Thymus (tissue), 11 donors: ENCODE measurements around the gene ACSBG1. TPM values are rescaled to one million over a fixed set of nuclear protein-coding genes. Genes with fewer than 3 reads are reported as not detected.

Experiments
- DNase-seq, 9 donors: peaks; one replicate each; pipeline ENCODE4 v3.0.0-alpha.2; 2013; ENCODE audit warnings: low spot score in 9 of 9, low read depth in 6 of 9, missing footprints in 1 of 9
- H3K27ac ChIP-seq, 2 donors: one replicate each; pipeline ENCODE4 v1.5.1; 2013; ENCODE audit warnings: control low read depth in 1 of 2, low read depth in 1 of 2, low read length in 1 of 2, mild to moderate bottlenecking in 1 of 2, moderate library complexity in 1 of 2
- H3K27me3 ChIP-seq, 2 donors: one replicate each; pipeline ENCODE4 v1.5.1; 2013; ENCODE audit warnings: low read length in 1 of 2; ENCODE audit not compliant: control insufficient read depth in 2 of 2, insufficient read depth in 1 of 2
- H3K36me3 ChIP-seq, 2 donors: one replicate each; pipeline ENCODE4 v1.5.1; 2013; ENCODE audit warnings: low read length in 1 of 2, mild to moderate bottlenecking in 1 of 2, moderate library complexity in 1 of 2; ENCODE audit not compliant: control insufficient read depth in 2 of 2, insufficient read depth in 2 of 2
- H3K4me1 ChIP-seq, 2 donors: one replicate each; pipeline ENCODE4 v1.5.1; 2013; ENCODE audit warnings: low read length in 2 of 2; ENCODE audit not compliant: control insufficient read depth in 2 of 2, insufficient read depth in 2 of 2
- H3K4me3 ChIP-seq, 2 donors: one replicate each; pipeline ENCODE4 v1.5.1; 2013; ENCODE audit warnings: low read length in 2 of 2, control low read depth in 1 of 2, mild to moderate bottlenecking in 1 of 2
- H3K9me3 ChIP-seq, 2 donors: one replicate each; pipeline ENCODE4 v1.5.1; 2013; ENCODE audit warnings: low read length in 1 of 2, mild to moderate bottlenecking in 1 of 2; ENCODE audit not compliant: control insufficient read depth in 2 of 2, insufficient read depth in 1 of 2
- WGBS: extraction: QIAGEN DNeasy Blood & Tissue Kit; methylation state at CpG from one replicate; pipeline ENCODE4 v1.1.7; 2013; 5-methylcytosine and 5-hydroxymethylcytosine counted together
- polyA plus RNA-seq: library from polyadenylated mRNA; stranded (reverse); fragments of 200-250 nt; gene quantifications from one replicate; pipeline ENCODE4 v1.2.3, GENCODE V29; 2013
- total RNA-seq: library from RNA; stranded (reverse); fragments of 120-200 nt; gene quantifications from one replicate; pipeline ENCODE4 v1.2.4, GENCODE V29; 2013
- donor health status: healthy.

The ACSBG1 gene
- total and polyA plus RNA-seq, 2 donors: 1.1 to 7.9 TPM

GRCh38 chr15:78174401-78174800 is 60.0 kb downstream of the ACSBG1 start:
- peaks cover 65 to 91% of the 10 kb centered on the region in 2 donors for H3K4me1 ChIP-seq
- no peaks in the 10 kb centered on the region for H3K27me3 ChIP-seq
- H3K36me3 ChIP-seq: peaks cover 30 to 38% of the 10 kb centered on the region in 2 donors
- H3K4me3 ChIP-seq: peak overlapping the region; percentile 29 to 37
- DNase-seq: peak in 8 of 9 donors; percentile 73 to 96 (median 85)
- WGBS: 5% methylated on average over 9 of the region's 9 CpGs
- H3K9me3 ChIP-seq: peaks cover 0 to 10% of the 10 kb centered on the region in 2 donors
- peak overlapping the region; percentile 85 to 91 for H3K27ac ChIP-seq

GRCh38 chr15:78171864-78172472 is 62.4 kb downstream of the ACSBG1 start:
- H3K36me3 ChIP-seq: peaks cover 30 to 55% of the 10 kb centered on the region in 2 donors
- no peak overlapping the region for H3K4me3 ChIP-seq
- H3K27ac ChIP-seq: peak overlapping the region in 1 of 2 donors; percentile 85
- DNase-seq: no peak
- peaks cover 61 to 90% of the 10 kb centered on the region in 2 donors for H3K4me1 ChIP-seq
- peaks cover 0 to 5% of the 10 kb centered on the region in 2 donors for H3K9me3 ChIP-seq
- WGBS: 97% methylated on average over 9 of the region's 9 CpGs
- no peaks in the 10 kb centered on the region for H3K27me3 ChIP-seq

GRCh38 chr15:78170848-78171773 is 63.3 kb downstream of the ACSBG1 start:
- Histone ChIP-seq H3K36me3 (peaks cover 38 to 64% of the 10 kb centered on the region in 2 donors), H3K27ac (peak overlapping the region; percentile 62 to 85), H3K9me3 (peaks cover 0 to 5% of the 10 kb centered on the region in 2 donors), H3K27me3 (no peaks in the 10 kb centered on the region), H3K4me3 (no peak overlapping the region), H3K4me1 (peaks cover 65 to 92% of the 10 kb centered on the region in 2 donors)
- WGBS: 85% methylated on average over 17 of the region's 17 CpGs
- DNase-seq: peak in 1 of 9 donors; percentile 63

GRCh38 chr15:78168608-78169007 is 65.8 kb downstream of the ACSBG1 start:
- peak in 1 of 9 donors; percentile 64 for DNase-seq
- Histone ChIP-seq H3K27ac (peak overlapping the region; percentile 83 to 93), H3K9me3 (peaks cover 0 to 5% of the 10 kb centered on the region in 2 donors), H3K36me3 (peaks cover 57 to 88% of the 10 kb centered on the region in 2 donors), H3K4me3 (no peak overlapping the region), H3K27me3 (no peaks in the 10 kb centered on the region), H3K4me1 (peaks cover 43 to 69% of the 10 kb centered on the region in 2 donors)
- 9% methylated on average over 5 of the region's 5 CpGs for WGBS

GRCh38 chr15:78167227-78167888 is 67.0 kb downstream of the ACSBG1 start:
- peak in 5 of 9 donors; percentile 76 to 92 (median 82) for DNase-seq
- H3K27me3 ChIP-seq: no peaks in the 10 kb centered on the region
- peak overlapping the region; percentile 43 to 93 for H3K27ac ChIP-seq
- peaks cover 0 to 5% of the 10 kb centered on the region in 2 donors for H3K9me3 ChIP-seq
- peaks cover 31 to 62% of the 10 kb centered on the region in 2 donors for H3K4me1 ChIP-seq
- WGBS: 71% methylated on average over 10 of the region's 10 CpGs
- H3K36me3 ChIP-seq: peaks cover 62 to 89% of the 10 kb centered on the region in 2 donors
- no peak overlapping the region for H3K4me3 ChIP-seq

GRCh38 chr15:78164010-78164409 is 70.4 kb downstream of the ACSBG1 start:
- 98% methylated on average over 2 of the region's 2 CpGs for WGBS

GRCh38 chr15:78162038-78162437 is 72.3 kb downstream of the ACSBG1 start:
- no peaks in the 10 kb centered on the region for H3K27me3 ChIP-seq
- peaks cover 59 to 92% of the 10 kb centered on the region in 2 donors for H3K36me3 ChIP-seq
- 97% methylated on average over 13 of the region's 13 CpGs for WGBS
- H3K4me1 ChIP-seq: peaks cover 4 to 27% of the 10 kb centered on the region in 2 donors
- peak overlapping the region in 1 of 2 donors; percentile 74 for H3K27ac ChIP-seq
- H3K4me3 ChIP-seq: no peak overlapping the region
- no peaks in the 10 kb centered on the region for H3K9me3 ChIP-seq
- no peak for DNase-seq

More at GRCh38 chr15:78164010-78164409, 70.4 kb downstream of the ACSBG1 start:
- peaks cover 53 to 93% of the 10 kb centered on the region in 2 donors for H3K36me3 ChIP-seq
- H3K27me3 ChIP-seq: no peaks in the 10 kb centered on the region
- H3K27ac ChIP-seq: no peak overlapping the region
- H3K9me3 ChIP-seq: no peaks in the 10 kb centered on the region
- H3K4me3 ChIP-seq: no peak overlapping the region
- peaks cover 15 to 45% of the 10 kb centered on the region in 2 donors for H3K4me1 ChIP-seq
- DNase-seq: no peak

GRCh38 chr15:78159395-78159794 is 75.0 kb downstream of the ACSBG1 start:
- H3K27ac ChIP-seq: no peak overlapping the region
- H3K4me1 ChIP-seq: peaks cover 0 to 20% of the 10 kb centered on the region in 2 donors
- 98% methylated on average over 3 of the region's 3 CpGs for WGBS
- no peaks in the 10 kb centered on the region for H3K9me3 ChIP-seq
- H3K4me3 ChIP-seq: no peak overlapping the region
- no peaks in the 10 kb centered on the region for H3K27me3 ChIP-seq
- DNase-seq: no peak
- H3K36me3 ChIP-seq: peaks cover 42 to 88% of the 10 kb centered on the region in 2 donors
